Caco-2 (cell line): ENCODE results near the gene P2RX2. TPM values are rescaled to one million over a fixed set of nuclear protein-coding genes. Genes with fewer than 3 reads are reported as not detected.

Source experiments
- BruUV-seq: library from RNA; stranded (reverse); fragments of 400-500 nt; replicated peaks from 2 replicates; lab custom pipeline; 2021; lab: Mats Ljungman, UMichigan
- CTCF ChIA-PET: fragments of 300-600 bp; sonication (Branson Sonifier 250); formaldehyde crosslinking; loops from one replicate; lab custom pipeline; 2022; ENCODE audit warnings: antibody characterized with exemption; lab: Charles Lee
- POLR2A ChIA-PET: fragments of 300-600 bp; sonication (Branson Sonifier 250); formaldehyde crosslinking; loops from one replicate; lab custom pipeline; 2022; ENCODE audit warnings: antibody characterized with exemption; lab: Charles Lee
- DNase-seq, 2 experiments: peaks; one replicate each; pipeline versions ENCODE4 v3.0.0 to v3.0.0-alpha.2; 2020 to 2022
- H3K27me3 ChIP-seq: replicated peaks from 2 replicates; pipeline ENCODE4 v1.6.0; 2011; ENCODE audit warnings: low read length; ENCODE audit not compliant: control insufficient read depth, insufficient read depth
- H3K36me3 ChIP-seq: 2 replicates; pipeline ENCODE4 v1.5.1; 2011; ENCODE audit warnings: low read length; ENCODE audit not compliant: control insufficient read depth, insufficient read depth
- H3K4me1 ChIP-seq: fragments of 250-450 bp; sonication (Bioruptor Pico); 2 replicates; pipeline ENCODE4 v1.5.1; 2020; ENCODE audit warnings: mild to moderate bottlenecking
- H3K4me3 ChIP-seq: 2 replicates; pipeline ENCODE4 v1.5.1; 2011; ENCODE audit warnings: low read depth, mild to moderate bottlenecking, control low read depth, low read length
- H3K9me3 ChIP-seq: fragments of 250-450 bp; sonication (Bioruptor Pico); 2 replicates; pipeline ENCODE4 v1.5.1; 2020; ENCODE audit warnings: mild to moderate bottlenecking, moderate library complexity
- H3K27ac Mint-ChIP-seq: one replicate; pipeline ENCODE4 v1.8.0; 2022; ENCODE audit warnings: mixed read lengths; ENCODE audit not compliant: unreplicated experiment
- H3K27me3 Mint-ChIP-seq: one replicate; pipeline ENCODE4 v1.8.0; 2022; ENCODE audit warnings: mixed read lengths; ENCODE audit not compliant: insufficient read depth, unreplicated experiment
- H3K36me3 Mint-ChIP-seq: one replicate; pipeline ENCODE4 v1.8.0; 2022; ENCODE audit warnings: mild to moderate bottlenecking, mixed read lengths; ENCODE audit not compliant: insufficient read depth, unreplicated experiment
- H3K4me1 Mint-ChIP-seq: one replicate; pipeline ENCODE4 v1.8.0; 2022; ENCODE audit warnings: low read depth, mixed read lengths; ENCODE audit not compliant: unreplicated experiment
- H3K4me3 Mint-ChIP-seq: one replicate; pipeline ENCODE4 v1.8.0; 2022; ENCODE audit warnings: mild to moderate bottlenecking, moderate library complexity, mixed read lengths; ENCODE audit not compliant: unreplicated experiment
- H3K9me3 Mint-ChIP-seq: one replicate; pipeline ENCODE4 v1.8.0; 2022; ENCODE audit warnings: mixed read lengths; ENCODE audit not compliant: unreplicated experiment
- CTCF ChIP-seq, 2 experiments: fragments of 200-600 bp in 1 of 2; IDR thresholded peaks; 1 replicate in 1 of 2; 2 replicates in 1 of 2; pipeline versions ENCODE4 v1.5.1 to v1.8.0; 2011 to 2022; ENCODE audit warnings: antibody characterized with exemption in 1 of 2, control low read depth in 1 of 2, inconsistent platforms in 1 of 2, low read depth in 1 of 2, low read length in 1 of 2, mild to moderate bottlenecking in 1 of 2, moderate library complexity in 1 of 2; ENCODE audit not compliant: insufficient read depth in 1 of 2, severe bottlenecking in 1 of 2, unreplicated experiment in 1 of 2
- intact Hi-C: fragments of 100-400 bp; cut with micrococcal nuclease; formaldehyde crosslinking; loops from one replicate; pipeline ENCODE4 v1.10.0; 2022; ENCODE audit not compliant: unreplicated experiment
- total RNA-seq: library from RNA; stranded (reverse); gene quantifications from 2 replicates; pipeline ENCODE4 v1.2.3, GENCODE V29; 2022

The P2RX2 gene
- total RNA-seq, 1 experiment from 2014 or later = not detected

- POLR2A ChIA-PET = no interaction called here
- no peak overlapping the region for H3K4me3 Mint-ChIP-seq
These were observed 30.8 kb upstream of the P2RX2 start for GRCh38 chr12:132587781-132588180.

GRCh38 chr12:132588319-132588718 lies 30.3 kb upstream of the P2RX2 start:
- peaks cover 14% of the 10 kb centered on the region for H3K36me3 Mint-ChIP-seq
- DNase-seq = no peak
- H3K27me3 Mint-ChIP-seq = peaks cover 2% of the 10 kb centered on the region
- Histone ChIP-seq H3K36me3 (no peaks in the 10 kb centered on the region), H3K27me3 (no peaks in the 10 kb centered on the region; the same call in 1 of the 2 replicates), H3K9me3 (no peaks in the 10 kb centered on the region), H3K4me3 (no peak overlapping the region), H3K4me1 (peaks cover under 1% of the 10 kb centered on the region; the same call in 1 of the 2 replicates)
- intact Hi-C loops = no loop called here
- TF ChIP-seq CTCF (IDR thresholded peaks at IDR 0.05; ENCODE audit: insufficient read depth in 1 of 2, low read depth in 1 of 2, low read length in 1 of 2, severe bottlenecking in 1 of 2, unreplicated experiment in 1 of 2) = no peak
- no peaks in the 10 kb centered on the region for H3K4me1 Mint-ChIP-seq
- no peak overlapping the region for H3K27ac Mint-ChIP-seq
- BruUV-seq = no TSS peak
- H3K9me3 Mint-ChIP-seq = no peaks in the 10 kb centered on the region
- H3K4me3 Mint-ChIP-seq = no peak overlapping the region
- CTCF ChIA-PET = no interaction called here
- POLR2A ChIA-PET = no interaction called here

More at GRCh38 chr12:132587781-132588180, 30.8 kb upstream of the P2RX2 start:
- H3K27me3 Mint-ChIP-seq = peaks cover 2% of the 10 kb centered on the region
- H3K27ac Mint-ChIP-seq = no peak overlapping the region
- H3K4me3 ChIP-seq = no peak overlapping the region
- H3K27me3 ChIP-seq = no peaks in the 10 kb centered on the region; the same call in 1 of the 2 replicates
- H3K9me3 ChIP-seq = no peaks in the 10 kb centered on the region
- H3K36me3 Mint-ChIP-seq = peaks cover 14% of the 10 kb centered on the region
- H3K9me3 Mint-ChIP-seq = no peaks in the 10 kb centered on the region
- H3K4me1 ChIP-seq = no peaks in the 10 kb centered on the region
- no peak for TF ChIP-seq CTCF (IDR thresholded peaks at IDR 0.05; ENCODE audit: insufficient read depth in 1 of 2, low read depth in 1 of 2, low read length in 1 of 2, severe bottlenecking in 1 of 2, unreplicated experiment in 1 of 2)
- CTCF ChIA-PET = no interaction called here
- intact Hi-C loops = no loop called here
- H3K36me3 ChIP-seq = no peaks in the 10 kb centered on the region
- no TSS peak for BruUV-seq
- H3K4me1 Mint-ChIP-seq = no peaks in the 10 kb centered on the region
- DNase-seq = no peak

- Histone ChIP-seq H3K4me3 (no peak overlapping the region), H3K9me3 (no peaks in the 10 kb centered on the region), H3K4me1 (peaks cover 4% of the 10 kb centered on the region; the same call in 1 of the 2 replicates), H3K27me3 (no peaks in the 10 kb centered on the region; the same call in 1 of the 2 replicates), H3K36me3 (no peaks in the 10 kb centered on the region)
- no peak overlapping the region for H3K27ac Mint-ChIP-seq
- intact Hi-C loops = no loop called here
- no peak for TF ChIP-seq CTCF (IDR thresholded peaks at IDR 0.05; ENCODE audit: insufficient read depth in 1 of 2, low read depth in 1 of 2, low read length in 1 of 2, severe bottlenecking in 1 of 2, unreplicated experiment in 1 of 2)
- no peak for DNase-seq
- H3K4me1 Mint-ChIP-seq = peaks cover 6% of the 10 kb centered on the region
- CTCF ChIA-PET = no interaction called here
- H3K4me3 Mint-ChIP-seq = no peak overlapping the region
- POLR2A ChIA-PET = no interaction called here
- no peaks in the 10 kb centered on the region for H3K9me3 Mint-ChIP-seq
- peaks cover 17% of the 10 kb centered on the region for H3K36me3 Mint-ChIP-seq
- BruUV-seq = no TSS peak
- H3K27me3 Mint-ChIP-seq = peaks cover 2% of the 10 kb centered on the region
These were observed 29.5 kb upstream of the P2RX2 start for GRCh38 chr12:132588821-132589669.
